Esophagus squamous epithelium (tissue), 5 donors: ENCODE results near the gene ANKRD34A. TPM values are rescaled to one million over a fixed set of nuclear protein-coding genes. Genes with fewer than 3 reads are reported as not detected.

ENCODE experiments used
- DNase-seq: peaks from one replicate; lab custom pipeline; 2025; lab: John Stamatoyannopoulos, UW
- H3K27ac ChIP-seq, 4 donors: fragments of 200-600 bp; sonication (generic); one replicate each; pipeline ENCODE4 v1.5.1; 2016 to 2019; ENCODE audit warnings: mild to moderate bottlenecking in 1 of 4
- H3K27me3 ChIP-seq, 4 donors: fragments of 200-600 bp; sonication (generic); 1 replicate in 3 of 4; 2 replicates in 1 of 4; pipeline versions ENCODE4 v1.5.1 to v1.6.0; 2017 to 2021; ENCODE audit warnings: antibody characterized with exemption in 1 of 4
- H3K36me3 ChIP-seq, 3 donors: fragments of 200-600 bp; sonication (generic); one replicate each; pipeline ENCODE4 v1.5.1; 2016 to 2019
- H3K4me1 ChIP-seq, 3 donors: fragments of 200-600 bp; sonication (generic); one replicate each; pipeline ENCODE4 v1.5.1; 2017 to 2019
- H3K4me3 ChIP-seq, 4 donors: fragments of 200-600 bp; sonication (generic); 1 replicate in 3 of 4; 2 replicates in 1 of 4; pipeline ENCODE4 v1.5.1; 2016 to 2019; ENCODE audit warnings: mild to moderate bottlenecking in 2 of 4, moderate library complexity in 1 of 4
- H3K9me3 ChIP-seq, 3 donors: fragments of 200-600 bp; sonication (generic); one replicate each; pipeline ENCODE4 v1.5.1; 2016 to 2019
- CTCF ChIP-seq, 6 experiments: fragments of 450-650 bp in 4 of 6; fragments of 200-600 bp in 2 of 6; sonication (generic) in 2 of 6; IDR thresholded peaks; one replicate each; pipeline ENCODE4 v1.5.1; 2016 to 2019; ENCODE audit warnings: antibody characterized with exemption in 6 of 6, mild to moderate bottlenecking in 4 of 6, moderate library complexity in 4 of 6
- POLR2A ChIP-seq, 4 donors: fragments of 450-650 bp; IDR thresholded peaks; one replicate each; pipeline ENCODE4 v1.6.1; 2017; ENCODE audit warnings: antibody characterized with exemption in 4 of 4, mild to moderate bottlenecking in 4 of 4, moderate library complexity in 3 of 4
- WGBS, 2 donors: methylation state at CpG; one replicate each; pipeline ENCODE4 v1.1.5; 2018; 5-methylcytosine and 5-hydroxymethylcytosine counted together
- intact Hi-C: fragments of 100-400 bp; cut with DNase I; formaldehyde crosslinking; loops from one replicate; pipeline ENCODE4 v1.15.0; 2022
- total RNA-seq, 4 donors: library from RNA; depleted of rRNA; stranded (reverse); fragments of >200 nt; gene quantifications; one replicate each; pipeline ENCODE4 v1.1.0, GENCODE V29; 2016
- donor health status: DM: yes; HTN: yes; CAD: no.

The ANKRD34A gene
- total RNA-seq, 4 donors from 2014 or later = 0.04 to 0.67 (median 0.30) TPM

DNA sequence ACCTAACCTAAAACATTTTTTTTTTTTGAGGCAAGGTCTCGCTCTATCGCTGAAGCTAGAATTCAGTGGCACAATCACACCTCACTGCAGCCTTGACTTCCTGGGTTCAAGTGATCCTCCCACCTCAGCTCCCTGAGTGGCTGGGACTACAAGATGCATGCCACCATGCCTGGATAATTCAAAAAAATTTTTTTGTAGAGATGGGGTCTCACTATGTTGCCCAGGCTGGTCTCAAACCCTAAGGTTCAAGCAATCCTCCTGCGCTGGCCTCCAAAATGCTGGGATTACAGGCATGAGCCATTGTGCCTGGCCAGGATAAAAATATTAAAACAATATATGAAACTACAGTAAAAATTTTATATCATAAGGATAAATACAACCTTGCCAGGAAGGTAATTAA, 11.5 kb downstream of the ANKRD34A start:
- no peaks in the 10 kb centered on the region for H3K36me3 ChIP-seq
- no peak for TF ChIP-seq POLR2A (IDR thresholded peaks at IDR 0.05)
- no peak for TF ChIP-seq CTCF (IDR thresholded peaks at IDR 0.05)
- 100% methylated on average over 1 to 3 of the region's 3 CpGs for WGBS, 2 donors

DNA sequence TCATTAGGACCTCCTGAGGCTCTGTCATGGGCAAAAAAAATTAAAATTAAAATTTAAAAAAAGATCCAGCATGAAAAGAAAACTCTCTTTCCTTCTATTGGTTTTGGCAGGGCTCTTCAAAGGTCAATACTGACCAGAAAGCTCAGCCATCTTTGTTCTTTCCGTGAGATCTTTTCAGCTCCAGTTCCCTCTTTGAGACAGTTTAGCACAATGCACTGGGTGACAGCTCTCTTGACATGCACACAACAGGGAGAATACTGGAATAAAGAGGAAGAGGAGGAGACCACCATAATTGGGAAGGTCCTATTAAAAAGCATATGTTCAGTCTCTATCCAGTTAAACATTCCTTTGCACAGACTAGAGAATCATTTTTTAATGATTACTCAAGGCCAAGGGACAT, 12.8 kb downstream of the ANKRD34A start:
- no peak for DNase-seq
- WGBS, 2 donors = 100% methylated on average over 1 of the region's 1 CpG
- intact Hi-C loops = no loop called here
- Histone ChIP-seq H3K36me3 (peaks cover 0 to 9% (median 0%) of the 10 kb centered on the region in 3 donors), H3K9me3 (no peaks in the 10 kb centered on the region), H3K27me3 (no peaks in the 10 kb centered on the region), H3K4me1 (peaks cover 0 to 49% (median 18%) of the 10 kb centered on the region in 3 donors), H3K27ac (no peak overlapping the region), H3K4me3 (no peak overlapping the region)
- TF ChIP-seq CTCF (IDR thresholded peaks at IDR 0.05) (no peak), POLR2A (IDR thresholded peaks at IDR 0.05) (no peak)

More for the DNA sequence above, 11.5 kb downstream of the ANKRD34A start:
- intact Hi-C loops = no loop called here
- no peak for DNase-seq
- no peak overlapping the region for H3K27ac ChIP-seq
- H3K27me3 ChIP-seq = no peaks in the 10 kb centered on the region
- no peak overlapping the region for H3K4me3 ChIP-seq
- peaks cover 0 to 62% (median 22%) of the 10 kb centered on the region in 3 donors for H3K4me1 ChIP-seq
- no peaks in the 10 kb centered on the region for H3K9me3 ChIP-seq

GRCh38 chr1:145949219-145949618, 15.2 kb downstream of the ANKRD34A start:
- WGBS, 2 donors = 90 to 91% methylated on average over 4 of the region's 4 CpGs
- Histone ChIP-seq H3K9me3 (no peaks in the 10 kb centered on the region), H3K4me3 (no peak overlapping the region), H3K4me1 (peaks cover 0 to 26% (median 0%) of the 10 kb centered on the region in 3 donors), H3K27me3 (no peaks in the 10 kb centered on the region), H3K27ac (no peak overlapping the region), H3K36me3 (peaks cover 0 to 16% (median 0%) of the 10 kb centered on the region in 3 donors)
- DNase-seq = no peak
- no peak for TF ChIP-seq CTCF (IDR thresholded peaks at IDR 0.05)
- TF ChIP-seq POLR2A (IDR thresholded peaks at IDR 0.05) = no peak
- intact Hi-C loops = no loop called here

DNA sequence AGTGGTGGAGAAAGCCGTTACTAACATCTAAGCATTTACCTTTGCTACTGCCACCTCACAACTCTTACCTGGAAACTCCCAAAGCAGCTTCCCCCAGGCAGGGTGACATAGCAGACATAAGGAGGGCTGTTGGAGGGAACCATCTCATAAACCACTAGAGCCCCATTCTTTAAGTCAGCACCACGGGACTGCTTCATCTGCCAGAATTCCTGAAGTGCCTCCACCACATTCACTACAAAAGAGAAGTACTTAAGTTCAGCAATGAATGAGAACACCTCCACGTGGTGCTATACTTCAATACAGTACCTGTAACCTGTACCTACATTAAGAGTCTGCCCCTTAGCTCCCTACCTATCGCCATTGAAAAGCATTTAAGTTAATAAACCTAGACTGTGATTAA, 16.8 kb downstream of the ANKRD34A start:
- H3K27me3 ChIP-seq = no peaks in the 10 kb centered on the region
- no peak for DNase-seq
- peaks cover 0 to 14% (median 0%) of the 10 kb centered on the region in 3 donors for H3K4me1 ChIP-seq
- intact Hi-C loops = no loop called here
- no peaks in the 10 kb centered on the region for H3K9me3 ChIP-seq
- no peak overlapping the region for H3K27ac ChIP-seq
- H3K36me3 ChIP-seq = peaks cover 0 to 32% (median 0%) of the 10 kb centered on the region in 3 donors
- 71 to 82% methylated on average over 4 of the region's 4 CpGs for WGBS, 2 donors
- no peak for TF ChIP-seq CTCF (IDR thresholded peaks at IDR 0.05)
- H3K4me3 ChIP-seq = no peak overlapping the region

DNA sequence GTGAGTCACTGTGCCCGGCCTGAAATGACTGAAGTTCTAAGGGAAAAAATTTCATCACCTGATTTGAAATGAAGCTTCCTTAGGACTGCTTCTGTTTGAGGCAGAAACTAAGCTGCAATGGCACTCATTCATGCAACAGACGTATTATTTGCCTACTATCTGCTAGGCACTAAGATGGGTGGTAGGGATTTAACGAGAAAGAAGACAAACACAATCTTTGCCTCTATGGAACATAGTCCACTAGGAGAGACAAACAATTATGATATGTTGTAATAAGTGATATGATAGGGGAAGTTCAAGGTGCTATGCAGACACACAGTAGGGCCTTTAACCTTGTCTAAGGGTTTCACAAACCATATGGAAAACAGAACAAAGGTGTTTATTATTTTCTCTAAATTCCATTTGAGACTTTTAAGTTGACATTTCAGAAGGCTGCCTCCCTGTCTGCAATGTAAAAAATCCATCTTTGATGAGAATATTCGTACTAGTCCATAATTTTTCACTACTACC, 17.8 kb downstream of the ANKRD34A start:
- Histone ChIP-seq H3K9me3 (no peaks in the 10 kb centered on the region), H3K4me1 (peaks cover 0 to 14% (median 0%) of the 10 kb centered on the region in 3 donors), H3K36me3 (peaks cover 0 to 41% (median 0%) of the 10 kb centered on the region in 3 donors), H3K27me3 (no peaks in the 10 kb centered on the region), H3K4me3 (no peak overlapping the region), H3K27ac (no peak overlapping the region)
- TF ChIP-seq CTCF (IDR thresholded peaks at IDR 0.05) (no peak), POLR2A (IDR thresholded peaks at IDR 0.05) (no peak)
- 80 to 85% methylated on average over 3 to 4 of the region's 4 CpGs for WGBS, 2 donors
- intact Hi-C loops = no loop called here
- DNase-seq = no peak
